Measurements from ENCODE around the gene PLEKHH3.
"Not testable (repeated sequence)": the region's sequence is repeated elsewhere in the genome, so short reads cannot be mapped to it uniquely, and the experiment has no call there.

PLEKHH3 gene

GRCh38 chr17:42669977-42670788, 6.6 kb downstream of the PLEKHH3 start:
- no peak for DNase-seq

GRCh38 chr17:42669705-42669976, 7.2 kb downstream of the PLEKHH3 start:
- no peak for DNase-seq

GRCh38 chr17:42667088-42667951, 9.5 kb downstream of the PLEKHH3 start:
- DNase-seq, result no peak

GRCh38 chr17:42666126-42666525, 10.7 kb downstream of the PLEKHH3 start:
- DNase-seq, result not testable (repeated sequence)

GRCh38 chr17:42665581-42666001, 11.2 kb downstream of the PLEKHH3 start:
- no peak for DNase-seq

GRCh38 chr17:42660692-42661345, 16.0 kb downstream of the PLEKHH3 start:
- DNase-seq, result no peak

GRCh38 chr17:42659932-42660274, 16.9 kb downstream of the PLEKHH3 start:
- not testable (repeated sequence) for DNase-seq

- peak; percentile 94 for DNase-seq
These were observed 17.5 kb downstream of the PLEKHH3 start, which contains the start of gene TUBG2 for GRCh38 chr17:42659079-42659931. Gene TUBG2, plus strand, starts transcription at chr17:42659284. Its CDS starts 220 bp downstream, at chr17:42659504.

GRCh38 chr17:42657824-42658588, 18.8 kb downstream of the PLEKHH3 start:
- no peak for DNase-seq

- no peak for DNase-seq
These were observed 21.3 kb downstream of the PLEKHH3 start for GRCh38 chr17:42655528-42655927.

GRCh38 chr17:42653179-42654124, 23.3 kb downstream of the PLEKHH3 start:
- no peak for DNase-seq

- DNase-seq, result no peak
These were observed 25.4 kb downstream of the PLEKHH3 start for GRCh38 chr17:42651392-42651791.

- DNase-seq, result no peak
These were observed 29.0 kb downstream of the PLEKHH3 start for GRCh38 chr17:42647778-42648177.

- no peak for DNase-seq
These were observed 34.5 kb downstream of the PLEKHH3 start for GRCh38 chr17:42642336-42642735.

GRCh38 chr17:42640121-42640520, 36.7 kb downstream of the PLEKHH3 start:
- DNase-seq, result no peak

- no peak for DNase-seq
These were observed 37.2 kb downstream of the PLEKHH3 start for GRCh38 chr17:42639525-42640113.

GRCh38 chr17:42632949-42633444, 43.8 kb downstream of the PLEKHH3 start:
- DNase-seq, result no peak

GRCh38 chr17:42629411-42630009, 47.3 kb downstream of the PLEKHH3 start:
- DNase-seq, result no peak

GRCh38 chr17:42627032-42627764, 49.6 kb downstream of the PLEKHH3 start:
- DNase-seq, result not testable (repeated sequence)

Data from NCI-H510A (cell line).